RWPE2 (cell line): ENCODE results near the gene CPSF4L.
A peak's percentile ranks its signal among the peaks of the same experiment; 100 is the strongest.

Experiments
- ATAC-seq: fragments of 200-7000 bp; cut with Tn5 transposase; 3 replicates; pipeline ENCODE4 v1.9.1; 2021; ENCODE audit warnings: low read depth
- DNase-seq: peaks from one replicate; pipeline ENCODE4 v3.0.0-alpha.2; 2020; ENCODE audit warnings: low spot score
- H3K27ac ChIP-seq: fragments of 450-650 bp; 2 replicates; pipeline ENCODE4 v1.5.1; 2017; ENCODE audit warnings: mild to moderate bottlenecking; ENCODE audit not compliant: poor library complexity, severe bottlenecking
- H3K27me3 ChIP-seq: fragments of 250-450 bp; sonication (Bioruptor Pico); 2 replicates; pipeline ENCODE4 v1.5.1; 2021; ENCODE audit warnings: mild to moderate bottlenecking, moderate library complexity; ENCODE audit not compliant: insufficient read depth, poor library complexity, severe bottlenecking
- H3K36me3 ChIP-seq: fragments of 250-450 bp; sonication (Bioruptor Pico); 2 replicates; pipeline ENCODE4 v1.5.1; 2020; ENCODE audit warnings: low read depth, mild to moderate bottlenecking, moderate library complexity
- H3K4me1 ChIP-seq: fragments of 250-450 bp; sonication (Bioruptor Pico); 2 replicates; pipeline ENCODE4 v1.5.1; 2021; ENCODE audit warnings: mild to moderate bottlenecking, moderate library complexity; ENCODE audit not compliant: insufficient read depth, poor library complexity, severe bottlenecking
- H3K4me3 ChIP-seq: fragments of 250-450 bp; sonication (Bioruptor Pico); 2 replicates; pipeline ENCODE4 v1.5.1; 2021; ENCODE audit warnings: mild to moderate bottlenecking, moderate library complexity; ENCODE audit not compliant: severe bottlenecking
- H3K9me3 ChIP-seq: fragments of 250-450 bp; sonication (Bioruptor Pico); 2 replicates; pipeline ENCODE4 v1.5.1; 2021; ENCODE audit warnings: mild to moderate bottlenecking, moderate library complexity; ENCODE audit not compliant: severe bottlenecking
- CTCF ChIP-seq: fragments of 450-650 bp; IDR thresholded peaks from one replicate; pipeline ENCODE4 v1.5.1; 2017; ENCODE audit warnings: mild to moderate bottlenecking, moderate library complexity; ENCODE audit not compliant: poor library complexity, severe bottlenecking

Gene CPSF4L

GRCh38 chr17:73289549-73290254, 28.0 kb upstream of the CPSF4L start:
- H3K4me1 ChIP-seq = peaks cover 70% of the 10 kb centered on the region
- TF ChIP-seq CTCF = no peak
- DNase-seq = peak; percentile 16

GRCh38 chr17:73288534-73289302, 27.0 kb upstream of the CPSF4L start:
- no peak overlapping the region for H3K4me3 ChIP-seq
- no peaks in the 10 kb centered on the region for H3K27me3 ChIP-seq
- no peaks in the 10 kb centered on the region for H3K9me3 ChIP-seq
- DNase-seq (no peak), ATAC-seq (peak; percentile 10; the same call in 1 of the 3 replicates)
- peaks cover 29% of the 10 kb centered on the region for H3K36me3 ChIP-seq
- no peak for TF ChIP-seq CTCF
- H3K27ac ChIP-seq = peak overlapping the region; percentile 89
- H3K4me1 ChIP-seq = peaks cover 63% of the 10 kb centered on the region

More at GRCh38 chr17:73289549-73290254, 28.0 kb upstream of the CPSF4L start:
- ATAC-seq = no peak
- Histone ChIP-seq H3K27me3 (no peaks in the 10 kb centered on the region), H3K36me3 (peaks cover 19% of the 10 kb centered on the region), H3K4me3 (no peak overlapping the region), H3K9me3 (no peaks in the 10 kb centered on the region), H3K27ac (peak overlapping the region; percentile 89)

DNA sequence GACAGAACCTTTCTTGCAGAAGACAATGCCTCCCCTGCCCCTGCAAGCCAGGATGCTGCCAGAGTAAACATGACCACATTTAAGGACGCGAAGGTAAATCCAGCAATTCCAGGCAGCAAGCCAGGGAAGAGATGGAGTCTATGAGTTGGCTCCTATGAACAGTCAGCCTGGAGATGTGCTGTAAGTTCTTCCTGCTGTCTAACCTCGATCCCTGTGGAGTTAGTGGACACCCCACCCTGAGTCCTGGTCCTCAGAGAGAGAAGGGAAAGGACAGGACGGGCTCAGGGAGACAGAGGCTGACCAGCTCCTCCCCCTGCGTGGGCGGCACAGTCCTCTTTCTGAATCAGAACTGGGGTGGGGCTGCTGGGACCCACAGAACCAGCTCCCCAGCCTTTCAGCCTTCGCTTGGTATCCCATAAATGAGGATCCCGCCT, 25.2 kb upstream of the CPSF4L start:
- DNase-seq (peak; percentile 76), ATAC-seq (peak; percentile 12; the same call in 2 of the 3 replicates)
- H3K36me3 ChIP-seq = peaks cover 31% of the 10 kb centered on the region
- H3K27me3 ChIP-seq = no peaks in the 10 kb centered on the region
- no peak overlapping the region for H3K4me3 ChIP-seq
- H3K9me3 ChIP-seq = no peaks in the 10 kb centered on the region
- H3K27ac ChIP-seq = peak overlapping the region; percentile 25
- TF ChIP-seq CTCF = no peak
- peaks cover 45% of the 10 kb centered on the region for H3K4me1 ChIP-seq

DNA sequence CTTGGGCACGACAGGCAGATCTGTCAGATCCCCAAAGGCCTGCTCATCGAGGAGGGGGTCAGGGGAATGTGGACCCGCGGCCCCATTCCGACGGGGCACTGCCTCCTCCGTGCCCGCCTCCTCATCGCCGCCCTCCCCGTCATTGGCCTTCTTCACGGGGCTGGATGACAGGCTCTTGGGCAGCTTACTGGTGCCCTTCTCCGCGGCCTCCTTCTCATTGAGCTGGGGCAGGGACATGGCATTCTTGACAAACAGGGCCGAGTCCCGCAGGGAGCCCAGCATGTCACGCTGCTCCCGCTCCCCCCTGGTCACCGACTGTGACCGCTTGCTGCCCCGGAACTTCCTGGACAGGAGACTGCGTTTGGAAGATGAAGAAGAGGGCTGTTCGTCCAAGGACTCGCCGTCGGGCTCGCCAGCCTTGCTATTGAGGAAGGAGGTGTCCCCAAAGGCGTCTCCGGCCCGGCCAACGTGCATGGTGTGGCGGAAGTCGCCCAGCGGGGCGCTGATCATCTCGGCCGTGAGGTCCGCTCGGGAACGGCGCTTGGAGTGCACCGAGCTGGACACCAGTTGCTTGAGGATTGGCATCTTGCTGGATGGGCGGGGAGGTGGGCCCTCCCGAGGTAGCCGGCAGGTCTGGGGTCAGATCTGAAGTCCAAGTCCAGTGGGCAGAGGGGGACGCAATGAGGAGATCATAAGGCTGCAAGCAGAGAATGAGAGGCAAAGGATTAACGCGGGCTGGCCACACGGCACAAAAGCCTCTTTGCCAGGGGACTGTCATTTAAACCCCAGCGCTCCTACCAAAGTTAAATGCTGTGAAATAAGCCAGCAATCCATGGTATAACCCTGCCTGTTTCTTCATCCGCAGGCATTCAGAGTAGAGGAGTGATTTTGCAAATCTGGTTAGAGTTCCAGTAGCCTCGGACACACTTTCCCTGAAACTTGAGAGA, 24.5 kb upstream of the CPSF4L start:
- no peaks in the 10 kb centered on the region for H3K27me3 ChIP-seq
- DNase-seq (no peak), ATAC-seq (no peak)
- no peaks in the 10 kb centered on the region for H3K9me3 ChIP-seq
- no peak overlapping the region for H3K4me3 ChIP-seq
- H3K27ac ChIP-seq = peak overlapping the region; percentile 25
- no peak for TF ChIP-seq CTCF
- peaks cover 31% of the 10 kb centered on the region for H3K36me3 ChIP-seq
- H3K4me1 ChIP-seq = peaks cover 38% of the 10 kb centered on the region
